Measurements from ENCODE around the gene HHATL. TPM values are rescaled to one million over a fixed set of nuclear protein-coding genes. Genes with fewer than 3 reads are reported as not detected.
A peak's percentile ranks its signal among the peaks of the same experiment; 100 is the strongest.

The HHATL gene
- 1 to 10 TPM in 1 of 4 donors, not detected in 3; 2.3 TPM for total RNA-seq

GRCh38 chr3:42702066-42702951, at the start of gene HHATL:
Gene HHATL, minus strand, starts transcription at chr3:42702798. Its CDS starts 1,972 bp downstream, at chr3:42700826.
- TF ChIP-seq POLR2A (IDR thresholded peaks at IDR 0.05), result no peak
- no peak for TF ChIP-seq CTCF (IDR thresholded peaks at IDR 0.05)
- TF ChIP-seq EP300 (IDR thresholded peaks at IDR 0.05), result no peak
- H3K4me1 ChIP-seq, result no peaks in the 10 kb centered on the region
- H3K4me3 ChIP-seq, result no peak within 1 kb of the TSS
- DNase-seq (ENCODE audit: low spot score in 2 of 2), result peak in 1 of 2 donors; percentile 62
- H3K27me3 ChIP-seq, result no peaks in the 10 kb centered on the region
- H3K27ac ChIP-seq, result no peak within 1 kb of the TSS
- no peaks in the 10 kb centered on the region for H3K9me3 ChIP-seq
- H3K36me3 ChIP-seq, result no peaks in the 10 kb centered on the region
- WGBS, result 68% methylated on average over 8 of the region's 21 CpGs

- TF ChIP-seq POLR2A (IDR thresholded peaks at IDR 0.05) (no peak), POLR2AphosphoS5 (IDR thresholded peaks at IDR 0.05) (no peak), CTCF (IDR thresholded peaks at IDR 0.05) (no peak), EP300 (IDR thresholded peaks at IDR 0.05) (no peak)
- no peaks in the 10 kb centered on the region for H3K9me3 ChIP-seq
- H3K4me1 ChIP-seq, result peaks cover 11% of the 10 kb centered on the region
- no peak overlapping the region for H3K27ac ChIP-seq
- no peaks in the 10 kb centered on the region for H3K27me3 ChIP-seq
- DNase-seq (ENCODE audit: low spot score in 2 of 2), result peak in 1 of 2 donors; percentile 76
- no peak overlapping the region for H3K4me3 ChIP-seq
- 46% methylated on average over 8 of the region's 9 CpGs for WGBS
- no peaks in the 10 kb centered on the region for H3K36me3 ChIP-seq
Measured at GRCh38 chr3:42751609-42752008, 49.0 kb upstream of the HHATL start.

- H3K27me3 ChIP-seq, result no peaks in the 10 kb centered on the region
- no peaks in the 10 kb centered on the region for H3K9me3 ChIP-seq
- no peak overlapping the region for H3K4me3 ChIP-seq
- H3K36me3 ChIP-seq, result no peaks in the 10 kb centered on the region
- TF ChIP-seq POLR2A (IDR thresholded peaks at IDR 0.05) (no peak), CTCF (IDR thresholded peaks at IDR 0.05) (no peak), POLR2AphosphoS5 (IDR thresholded peaks at IDR 0.05) (no peak), EP300 (IDR thresholded peaks at IDR 0.05) (no peak)
- no peak overlapping the region for H3K27ac ChIP-seq
- peaks cover 15% of the 10 kb centered on the region for H3K4me1 ChIP-seq
- peak in 1 of 2 donors; percentile 54 for DNase-seq (ENCODE audit: low spot score in 2 of 2)
- 98% methylated on average over 7 of the region's 7 CpGs for WGBS
Measured at GRCh38 chr3:42750834-42751233, 48.2 kb upstream of the HHATL start.

- WGBS, result 50% methylated on average over 10 of the region's 10 CpGs
- Histone ChIP-seq H3K27me3 (no peaks in the 10 kb centered on the region), H3K36me3 (no peaks in the 10 kb centered on the region), H3K27ac (no peak overlapping the region), H3K9me3 (no peaks in the 10 kb centered on the region), H3K4me1 (peaks cover 26% of the 10 kb centered on the region), H3K4me3 (no peak overlapping the region)
- DNase-seq (ENCODE audit: low spot score in 2 of 2), result peak in 1 of 2 donors; percentile 68
- TF ChIP-seq POLR2AphosphoS5 (IDR thresholded peaks at IDR 0.05), result no peak
- no peak for TF ChIP-seq EP300 (IDR thresholded peaks at IDR 0.05)
- peak in 1 of 2 donors; percentile 50 for TF ChIP-seq CTCF (IDR thresholded peaks at IDR 0.05)
- no peak for TF ChIP-seq POLR2A (IDR thresholded peaks at IDR 0.05)
Measured at GRCh38 chr3:42749753-42750231, 47.2 kb upstream of the HHATL start.

GRCh38 chr3:42749025-42749752, 46.6 kb upstream of the HHATL start:
- peak in 1 of 2 donors; percentile 72 for DNase-seq (ENCODE audit: low spot score in 2 of 2)
- Histone ChIP-seq H3K4me1 (peaks cover 26% of the 10 kb centered on the region), H3K4me3 (no peak overlapping the region), H3K27me3 (no peaks in the 10 kb centered on the region), H3K36me3 (no peaks in the 10 kb centered on the region), H3K27ac (no peak overlapping the region), H3K9me3 (no peaks in the 10 kb centered on the region)
- TF ChIP-seq EP300 (IDR thresholded peaks at IDR 0.05) (no peak), POLR2A (IDR thresholded peaks at IDR 0.05) (no peak), CTCF (IDR thresholded peaks at IDR 0.05) (no peak), POLR2AphosphoS5 (IDR thresholded peaks at IDR 0.05) (no peak)
- 86% methylated on average over 10 of the region's 10 CpGs for WGBS

All from suprapubic skin (tissue), 4 donors.